Liver (tissue), 9 donors: Measurements from ENCODE around the gene C1QL4. TPM values are rescaled to one million over a fixed set of nuclear protein-coding genes. Genes with fewer than 3 reads are reported as not detected.

Experiments
- DNase-seq: peaks from one replicate; pipeline ENCODE4 v3.0.0-alpha.2; 2017; ENCODE audit warnings: low spot score
- H3K27ac ChIP-seq, 2 donors: one replicate each; pipeline ENCODE4 v1.7.0; 2013; ENCODE audit warnings: inconsistent platforms in 2 of 2, low read length in 2 of 2, control low read depth in 1 of 2, low read depth in 1 of 2, mild to moderate bottlenecking in 1 of 2
- H3K27me3 ChIP-seq, 4 donors: one replicate each; pipeline versions ENCODE4 v1.6.1 to v1.7.0; 2013; ENCODE audit warnings: low read length in 3 of 4, inconsistent platforms in 1 of 4, mild to moderate bottlenecking in 1 of 4, moderate library complexity in 1 of 4; ENCODE audit not compliant: control insufficient read depth in 4 of 4, insufficient read depth in 4 of 4
- H3K36me3 ChIP-seq, 4 donors: one replicate each; pipeline versions ENCODE4 v1.6.1 to v1.7.0; 2013; ENCODE audit warnings: low read length in 3 of 4, mild to moderate bottlenecking in 3 of 4, low read depth in 1 of 4, moderate library complexity in 1 of 4; ENCODE audit not compliant: control insufficient read depth in 4 of 4, insufficient read depth in 3 of 4
- H3K4me1 ChIP-seq, 4 donors: one replicate each; pipeline versions ENCODE4 v1.6.1 to v1.7.0; 2013; ENCODE audit warnings: low read length in 3 of 4, mild to moderate bottlenecking in 3 of 4, moderate library complexity in 1 of 4; ENCODE audit not compliant: control insufficient read depth in 4 of 4, insufficient read depth in 4 of 4
- H3K4me3 ChIP-seq, 3 donors: one replicate each; pipeline versions ENCODE4 v1.6.1 to v1.7.0; 2013; ENCODE audit warnings: low read length in 3 of 3, control low read depth in 1 of 3, low read depth in 1 of 3, mild to moderate bottlenecking in 1 of 3
- H3K9ac ChIP-seq, 2 donors: one replicate each; pipeline ENCODE4 v1.7.0; 2013; ENCODE audit warnings: low read length in 2 of 2, mild to moderate bottlenecking in 2 of 2, moderate library complexity in 2 of 2, control low read depth in 1 of 2, low read depth in 1 of 2
- H3K9me3 ChIP-seq, 4 donors: one replicate each; pipeline versions ENCODE4 v1.6.1 to v1.7.0; 2013; ENCODE audit warnings: low read length in 3 of 4; ENCODE audit not compliant: control insufficient read depth in 4 of 4
- EGR1 ChIP-seq, 2 donors: IDR thresholded peaks; 2 replicates each; pipeline ENCODE4 v1.6.1; 2016 to 2018; ENCODE audit warnings: antibody characterized with exemption in 2 of 2, low read depth in 2 of 2
- FOXA2 ChIP-seq: IDR thresholded peaks from 2 replicates; pipeline ENCODE4 v1.6.1; 2016; ENCODE audit warnings: antibody characterized with exemption
- GABPA ChIP-seq, 2 donors: IDR thresholded peaks in 1 of 2; conservative IDR thresholded peaks in 1 of 2; 2 replicates each; pipeline ENCODE4 v1.6.1; 2016; ENCODE audit warnings: antibody characterized with exemption in 2 of 2, mild to moderate bottlenecking in 1 of 2, moderate library complexity in 1 of 2
- HNF4G ChIP-seq: IDR thresholded peaks from 2 replicates; pipeline ENCODE4 v1.6.1; 2016; ENCODE audit warnings: antibody characterized with exemption
- JUND ChIP-seq, 2 donors: IDR thresholded peaks; 2 replicates each; pipeline ENCODE4 v1.6.1; 2016; ENCODE audit warnings: antibody characterized with exemption in 2 of 2
- MAX ChIP-seq: IDR thresholded peaks from 2 replicates; pipeline ENCODE4 v1.6.1; 2016; ENCODE audit warnings: antibody characterized with exemption
- NR2F2 ChIP-seq: IDR thresholded peaks from 2 replicates; pipeline ENCODE4 v1.6.1; 2016; ENCODE audit warnings: antibody characterized with exemption
- RAD21 ChIP-seq, 2 donors: IDR thresholded peaks; 2 replicates each; pipeline ENCODE4 v1.6.1; 2016; ENCODE audit warnings: antibody characterized with exemption in 2 of 2, mild to moderate bottlenecking in 2 of 2
- REST ChIP-seq: IDR thresholded peaks from 2 replicates; pipeline ENCODE4 v1.6.1; 2016; ENCODE audit warnings: antibody characterized with exemption, mild to moderate bottlenecking
- RXRA ChIP-seq, 2 donors: IDR thresholded peaks; 2 replicates each; pipeline ENCODE4 v1.6.1; 2017 to 2018; ENCODE audit warnings: antibody characterized with exemption in 2 of 2, mild to moderate bottlenecking in 1 of 2
- TAF1 ChIP-seq: conservative IDR thresholded peaks from 2 replicates; pipeline ENCODE4 v1.6.1; 2016; ENCODE audit warnings: antibody characterized with exemption, mild to moderate bottlenecking
- WGBS: extraction: QIAGEN DNeasy Blood & Tissue Kit; methylation state at CpG from one replicate; pipeline ENCODE4 v1.1.7; 2013; 5-methylcytosine and 5-hydroxymethylcytosine counted together
- polyA plus RNA-seq, 2 donors: library from polyadenylated mRNA; stranded (reverse) in 1 of 2; unstranded in 1 of 2; fragments of 200-250 nt in 1 of 2; fragments of >200 nt in 1 of 2; fragmentation: Nextera tagmentation in 1 of 2; extraction: Ambion mirVana in 1 of 2; gene quantifications; one replicate each; pipeline versions ENCODE4 v1.2.1 to v1.2.3, GENCODE V29; 2013 to 2015
- total RNA-seq, 2 donors: library from RNA; depleted of rRNA; stranded (reverse); fragments of >200 nt; gene quantifications; one replicate each; pipeline ENCODE4 v1.2.3, GENCODE V29; 2014
- TF ChIP-seq, protein P1 (sequence below): IDR thresholded peaks from 2 replicates; pipeline ENCODE4 v1.6.1; 2016; ENCODE audit warnings: antibody characterized with exemption
- TF ChIP-seq, protein P2 (sequence below): fragments of 150-350 bp; IDR thresholded peaks from 2 replicates; pipeline ENCODE4 v1.5.1; 2017; ENCODE audit warnings: improper control_type of control experiment, low read depth, low read length; ENCODE audit not compliant: missing input control
- donor health status: healthy.
- donor health status: healthy.
- donor health status: healthy.
- donor health status: healthy.
- donor health status: healthy.

Gene C1QL4
- total and polyA plus RNA-seq, 4 donors = not detected

DNA sequence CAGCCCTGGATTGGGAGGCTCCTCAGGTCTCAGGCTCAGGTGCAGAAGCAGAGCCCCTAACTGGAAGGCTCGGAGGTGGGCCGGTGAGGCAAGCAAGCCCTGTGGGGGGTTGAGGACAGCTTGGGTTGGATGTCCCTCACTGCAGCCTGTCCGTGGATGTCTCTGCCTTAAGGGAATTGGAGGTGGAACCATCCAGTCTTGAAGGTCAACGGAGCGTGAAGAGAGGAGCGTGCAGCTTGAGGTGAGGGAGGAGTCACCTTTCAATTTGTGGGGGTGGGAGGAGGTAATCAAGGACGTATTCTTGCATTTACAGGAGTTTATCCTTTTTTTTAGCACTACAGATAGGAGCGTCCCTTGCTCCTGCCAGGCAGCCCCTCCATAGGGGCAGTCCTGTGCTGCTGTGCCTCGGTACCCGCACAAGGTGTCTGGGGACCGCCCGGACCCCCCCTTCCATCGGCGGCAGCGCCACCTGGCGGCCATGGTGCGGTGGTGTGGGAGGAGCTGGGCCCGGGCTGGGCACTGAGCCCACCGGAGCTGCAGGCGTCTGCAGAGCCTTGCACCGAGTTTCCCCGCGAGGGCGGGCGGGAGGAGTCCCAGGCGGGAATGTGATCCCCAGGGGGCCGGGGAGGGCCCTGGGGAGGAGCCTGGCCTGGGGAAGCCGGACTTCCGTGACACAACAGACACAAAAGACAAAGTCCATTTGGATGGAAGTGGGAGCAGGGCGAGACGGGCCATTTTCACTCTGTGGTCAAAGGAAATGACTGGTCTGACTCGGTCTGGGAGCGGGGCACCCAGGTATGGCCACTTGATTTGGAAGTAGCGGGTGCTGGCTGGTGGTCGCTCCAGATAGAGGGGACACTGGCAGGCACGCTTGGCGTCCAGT is 10.6 kb upstream of the C1QL4 start (continued):
- TF ChIP-seq REST (peak; percentile 92), FOXA2 (no peak), TAF1 (peak; percentile 95), GABPA (IDR thresholded peaks at IDR 0.05 in 1 of 2, conservative IDR thresholded peaks at IDR 0.05 in 1 of 2) (peak in 1 of 2 donors; percentile 81), JUND (IDR thresholded peaks at IDR 0.05) (peak in 1 of 2 donors; percentile 58), RXRA (IDR thresholded peaks at IDR 0.05) (peak; percentile 70 to 80), MAX (peak; percentile 91)

DNA sequence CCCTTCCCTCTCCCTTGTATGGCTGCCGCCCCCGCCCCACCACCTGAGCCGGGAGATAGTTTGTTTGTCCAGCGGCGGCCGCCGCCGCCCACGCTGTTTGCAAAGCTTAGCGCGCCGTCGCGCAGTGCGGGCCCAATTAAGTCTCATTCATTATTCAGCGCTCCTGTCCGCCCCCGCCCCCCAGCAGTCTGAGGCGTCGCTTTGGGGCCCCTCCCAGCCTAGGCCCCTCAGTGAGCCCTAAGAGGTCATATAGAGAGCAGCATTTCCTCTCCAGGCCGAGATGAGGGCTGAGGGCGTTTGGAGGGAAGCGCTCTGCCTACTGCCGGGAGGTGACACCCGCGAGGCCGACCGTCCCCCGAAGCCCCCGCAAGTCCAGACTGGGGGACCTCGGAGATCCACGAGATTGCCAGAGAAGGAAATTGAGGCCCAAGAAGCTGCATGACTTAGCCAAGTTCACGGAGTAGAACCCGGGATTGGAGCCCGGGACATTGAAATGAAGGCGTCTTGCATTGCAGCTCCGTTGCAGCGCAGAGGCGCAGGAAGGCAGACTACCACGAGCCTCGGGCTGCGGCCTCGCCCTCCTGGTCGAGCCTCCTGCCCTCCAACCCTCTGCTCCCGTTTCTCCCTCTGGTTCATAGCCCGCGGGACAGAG is 9.8 kb upstream of the C1QL4 start, which contains the start of gene DNAJC22:
DNAJC22 (plus strand) TSS at position 230 of the 652 bp plus-strand sequence. CDS start 1,985 bp downstream, outside the sequence.
- Histone ChIP-seq H3K36me3 (peaks cover 1 to 4% (median 3%) of the 10 kb centered on the region in 4 donors), H3K4me3 (peak within 1 kb of the TSS in 2 of 3 donors; percentile 51 to 67), H3K27me3 (no peaks in the 10 kb centered on the region), H3K9me3 (no peaks in the 10 kb centered on the region), H3K27ac (peak within 1 kb of the TSS in 1 of 2 donors; percentile 49), H3K9ac (peak within 1 kb of the TSS in 1 of 2 donors; percentile 23), H3K4me1 (peaks cover 31 to 60% (median 47%) of the 10 kb centered on the region in 4 donors)
- DNase-seq = no peak
- TF ChIP-seq NR2F2 = no peak
- TF ChIP-seq EGR1 (IDR thresholded peaks at IDR 0.05; ENCODE audit: low read depth in 2 of 2) = peak in 1 of 2 donors; percentile 88
- 1% methylated on average over 47 of the region's 47 CpGs for WGBS

GRCh38 chr12:49345825-49346658 is 9.1 kb upstream of the C1QL4 start:
- peak overlapping the region in 2 of 3 donors; percentile 51 to 67 for H3K4me3 ChIP-seq
- H3K27ac ChIP-seq = peak overlapping the region in 1 of 2 donors; percentile 49
- DNase-seq = no peak
- peaks cover 31 to 60% (median 47%) of the 10 kb centered on the region in 4 donors for H3K4me1 ChIP-seq
- 2% methylated on average over 61 of the region's 61 CpGs for WGBS
- H3K9ac ChIP-seq = no peak overlapping the region
- H3K9me3 ChIP-seq = no peaks in the 10 kb centered on the region
- H3K36me3 ChIP-seq = peaks cover 0 to under 1% (median under 1%) of the 10 kb centered on the region in 4 donors
- no peaks in the 10 kb centered on the region for H3K27me3 ChIP-seq
- TF ChIP-seq TAF1 (no peak), EGR1 (IDR thresholded peaks at IDR 0.05; ENCODE audit: low read depth in 2 of 2) (no peak), RXRA (IDR thresholded peaks at IDR 0.05) (no peak), HNF4G (no peak), REST (no peak), RAD21 (IDR thresholded peaks at IDR 0.05) (no peak), GABPA (IDR thresholded peaks at IDR 0.05 in 1 of 2, conservative IDR thresholded peaks at IDR 0.05 in 1 of 2) (no peak)
- TF ChIP-seq, protein P1, sequence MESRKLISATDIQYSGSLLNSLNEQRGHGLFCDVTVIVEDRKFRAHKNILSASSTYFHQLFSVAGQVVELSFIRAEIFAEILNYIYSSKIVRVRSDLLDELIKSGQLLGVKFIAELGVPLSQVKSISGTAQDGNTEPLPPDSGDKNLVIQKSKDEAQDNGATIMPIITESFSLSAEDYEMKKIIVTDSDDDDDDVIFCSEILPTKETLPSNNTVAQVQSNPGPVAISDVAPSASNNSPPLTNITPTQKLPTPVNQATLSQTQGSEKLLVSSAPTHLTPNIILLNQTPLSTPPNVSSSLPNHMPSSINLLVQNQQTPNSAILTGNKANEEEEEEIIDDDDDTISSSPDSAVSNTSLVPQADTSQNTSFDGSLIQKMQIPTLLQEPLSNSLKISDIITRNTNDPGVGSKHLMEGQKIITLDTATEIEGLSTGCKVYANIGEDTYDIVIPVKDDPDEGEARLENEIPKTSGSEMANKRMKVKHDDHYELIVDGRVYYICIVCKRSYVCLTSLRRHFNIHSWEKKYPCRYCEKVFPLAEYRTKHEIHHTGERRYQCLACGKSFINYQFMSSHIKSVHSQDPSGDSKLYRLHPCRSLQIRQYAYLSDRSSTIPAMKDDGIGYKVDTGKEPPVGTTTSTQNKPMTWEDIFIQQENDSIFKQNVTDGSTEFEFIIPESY = no peak
- TF ChIP-seq, protein P2, sequence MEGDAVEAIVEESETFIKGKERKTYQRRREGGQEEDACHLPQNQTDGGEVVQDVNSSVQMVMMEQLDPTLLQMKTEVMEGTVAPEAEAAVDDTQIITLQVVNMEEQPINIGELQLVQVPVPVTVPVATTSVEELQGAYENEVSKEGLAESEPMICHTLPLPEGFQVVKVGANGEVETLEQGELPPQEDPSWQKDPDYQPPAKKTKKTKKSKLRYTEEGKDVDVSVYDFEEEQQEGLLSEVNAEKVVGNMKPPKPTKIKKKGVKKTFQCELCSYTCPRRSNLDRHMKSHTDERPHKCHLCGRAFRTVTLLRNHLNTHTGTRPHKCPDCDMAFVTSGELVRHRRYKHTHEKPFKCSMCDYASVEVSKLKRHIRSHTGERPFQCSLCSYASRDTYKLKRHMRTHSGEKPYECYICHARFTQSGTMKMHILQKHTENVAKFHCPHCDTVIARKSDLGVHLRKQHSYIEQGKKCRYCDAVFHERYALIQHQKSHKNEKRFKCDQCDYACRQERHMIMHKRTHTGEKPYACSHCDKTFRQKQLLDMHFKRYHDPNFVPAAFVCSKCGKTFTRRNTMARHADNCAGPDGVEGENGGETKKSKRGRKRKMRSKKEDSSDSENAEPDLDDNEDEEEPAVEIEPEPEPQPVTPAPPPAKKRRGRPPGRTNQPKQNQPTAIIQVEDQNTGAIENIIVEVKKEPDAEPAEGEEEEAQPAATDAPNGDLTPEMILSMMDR = no peak
